IMR-90 (cell line): ENCODE results near the gene CCDC74A. TPM values are rescaled to one million over a fixed set of nuclear protein-coding genes. Genes with fewer than 3 reads are reported as not detected.
"Not testable (repeated sequence)": the region's sequence is repeated elsewhere in the genome, so short reads cannot be mapped to it uniquely, and the experiment has no call there.

Experiments used
- ATAC-seq: fragments of 200-7000 bp; cut with Tn5 transposase; 2 replicates; pipeline ENCODE4 v1.9.1; 2020; ENCODE audit warnings: low read depth, mild to moderate bottlenecking, moderate library complexity
- BruUV-seq: library from RNA; stranded (reverse); fragments of 400-500 nt; replicated peaks from 2 replicates; lab custom pipeline; 2021; lab: Mats Ljungman, UMichigan
- CTCF ChIA-PET: fragments of 300-600 bp; formaldehyde crosslinking; extraction: SDS; loops from one replicate; lab custom pipeline; 2021; ENCODE audit warnings: antibody characterized with exemption; lab: Yijun Ruan, JAX
- POLR2A ChIA-PET: fragments of 300-600 bp; sonication (Branson Sonifier 250); formaldehyde crosslinking; loops from one replicate; lab custom pipeline; 2022; ENCODE audit warnings: antibody characterized with exemption; ENCODE audit not compliant: unreplicated experiment; lab: Charles Lee
- DNase-seq: peaks from one replicate; pipeline ENCODE4 v3.0.0; 2013
- H2AFZ ChIP-seq: replicated peaks from 2 replicates; pipeline ENCODE3; 2013; ENCODE audit warnings: low read length, mild to moderate bottlenecking; ENCODE audit not compliant: poor library complexity
- H2AK5ac ChIP-seq: 2 replicates; pipeline ENCODE4 v1.6.1; 2013; ENCODE audit warnings: low read depth, low read length, inconsistent platforms
- H2AK9ac ChIP-seq: replicated peaks from 2 replicates; pipeline ENCODE3; 2013; ENCODE audit warnings: mild to moderate bottlenecking, low read depth, low read length, moderate library complexity; ENCODE audit not compliant: poor library complexity
- H2BK120ac ChIP-seq: 2 replicates; pipeline ENCODE4 v1.6.1; 2013; ENCODE audit warnings: low read depth, low read length, inconsistent platforms
- H2BK15ac ChIP-seq: 3 replicates; pipeline ENCODE4 v1.6.1; 2013; ENCODE audit warnings: low read depth, low read length, inconsistent platforms
- H2BK20ac ChIP-seq: 2 replicates; pipeline ENCODE4 v1.6.1; 2013; ENCODE audit warnings: low read depth, mild to moderate bottlenecking, inconsistent platforms, low read length, moderate library complexity
- H2BK5ac ChIP-seq: 2 replicates; pipeline ENCODE4 v1.6.1; 2013; ENCODE audit warnings: mild to moderate bottlenecking, low read depth, low read length, inconsistent platforms; ENCODE audit not compliant: poor library complexity, severe bottlenecking
- H3K14ac ChIP-seq: replicated peaks from 2 replicates; pipeline ENCODE4 v1.6.1; 2013; ENCODE audit warnings: low read depth, low read length, inconsistent platforms
- H3K18ac ChIP-seq: 2 replicates; pipeline ENCODE4 v1.6.1; 2013; ENCODE audit warnings: low read depth, low read length, control low read depth
- H3K23ac ChIP-seq: 2 replicates; pipeline ENCODE4 v1.6.1; 2013; ENCODE audit warnings: low read depth, low read length, inconsistent platforms
- H3K27ac ChIP-seq: 2 replicates; pipeline ENCODE4 v1.5.1; 2013; ENCODE audit warnings: mild to moderate bottlenecking, control low read depth, low read length; ENCODE audit not compliant: insufficient read depth
- H3K27me3 ChIP-seq: 2 replicates; pipeline ENCODE4 v1.6.1; 2013; ENCODE audit warnings: low read length; ENCODE audit not compliant: control insufficient read depth, insufficient read depth
- H3K36me3 ChIP-seq: 2 replicates; pipeline ENCODE4 v1.6.1; 2013; ENCODE audit warnings: low read length, mixed read lengths; ENCODE audit not compliant: control insufficient read depth, insufficient read depth
- H3K4ac ChIP-seq: 2 replicates; pipeline ENCODE4 v1.6.1; 2013; ENCODE audit warnings: low read depth, low read length, inconsistent platforms
- H3K4me1 ChIP-seq: 2 replicates; pipeline ENCODE4 v1.6.1; 2013; ENCODE audit warnings: low read length, mixed read lengths; ENCODE audit not compliant: control insufficient read depth, insufficient read depth
- H3K4me2 ChIP-seq: 2 replicates; pipeline ENCODE4 v1.6.1; 2013; ENCODE audit warnings: low read depth, mild to moderate bottlenecking, control low read depth, low read length, moderate library complexity
- H3K4me3 ChIP-seq: 2 replicates; pipeline ENCODE4 v1.5.1; 2013; ENCODE audit warnings: low read depth, mild to moderate bottlenecking, control low read depth, low read length, moderate library complexity; ENCODE audit not compliant: insufficient read depth
- H3K56ac ChIP-seq: 2 replicates; pipeline ENCODE4 v1.6.1; 2013; ENCODE audit warnings: low read length, inconsistent platforms; ENCODE audit not compliant: insufficient read depth; ENCODE audit errors: extremely low read depth
- H3K79me1 ChIP-seq, 2 experiments: 2 replicates each; pipeline ENCODE4 v1.6.1; 2013; ENCODE audit warnings: low read length in 2 of 2, inconsistent platforms in 1 of 2, low read depth in 1 of 2
- H3K9ac ChIP-seq: 2 replicates; pipeline ENCODE4 v1.6.1; 2013; ENCODE audit warnings: low read depth, low read length, control low read depth
- H3K9me1 ChIP-seq: 2 replicates; pipeline ENCODE4 v1.6.1; 2013; ENCODE audit warnings: low read length, inconsistent platforms; ENCODE audit not compliant: insufficient read depth
- H3K9me3 ChIP-seq: 2 replicates; pipeline ENCODE4 v1.6.1; 2013; ENCODE audit warnings: low read length; ENCODE audit not compliant: control insufficient read depth, insufficient read depth
- H4K20me1 ChIP-seq: 2 replicates; pipeline ENCODE4 v1.6.1; 2013; ENCODE audit warnings: low read length, inconsistent platforms; ENCODE audit not compliant: insufficient read depth
- H4K5ac ChIP-seq: 2 replicates; pipeline ENCODE4 v1.6.1; 2013; ENCODE audit warnings: mild to moderate bottlenecking, low read depth, low read length, control low read depth
- H4K8ac ChIP-seq, 2 experiments: 2 replicates each; pipeline ENCODE4 v1.6.1; 2013; ENCODE audit warnings: low read depth in 2 of 2, low read length in 2 of 2, control low read depth in 1 of 2, inconsistent platforms in 1 of 2
- H4K91ac ChIP-seq: 2 replicates; pipeline ENCODE4 v1.6.1; 2013; ENCODE audit warnings: low read depth, low read length, inconsistent platforms; ENCODE audit not compliant: insufficient read depth
- WGBS, 2 experiments: methylation state at CpG; one replicate each; pipeline versions ENCODE4 v1.1.5 to v1.1.7; 2013; ENCODE audit warnings: missing lambda C conversion rate in 2 of 2; ENCODE audit not compliant: insufficient read length in 1 of 2; ENCODE audit errors: extremely low coverage in 2 of 2; 5-methylcytosine and 5-hydroxymethylcytosine counted together
- dilution Hi-C: fragments of 300-500 bp; cut with HindIII; formaldehyde crosslinking; loops from one replicate; pipeline ENCODE4 v1.14.3; 2018; ENCODE audit warnings: low sequenced_read_pairs; ENCODE audit not compliant: unreplicated experiment
- in situ Hi-C: fragments of 300-500 bp; cut with MboI; formaldehyde crosslinking; loops from 3 replicates; pipeline ENCODE4 v1.14.3; 2019; ENCODE audit warnings: low sequenced_read_pairs, inconsistent platforms, mixed read lengths
- intact Hi-C: fragments of 100-400 bp; cut with micrococcal nuclease; formaldehyde crosslinking; loops from 2 replicates; pipeline ENCODE4 v1.10.0; 2022
- polyA plus RNA-seq, 3 experiments: library from polyadenylated mRNA; depleted of rRNA; stranded (reverse); fragments of >200 nt; gene quantifications; 2 replicates each; pipeline ENCODE4 v1.2.3, GENCODE V29; 2012; ENCODE audit warnings: low replicate concordance in 1 of 3
- total RNA-seq: library from RNA; depleted of rRNA; stranded (reverse); fragments of >200 nt; gene quantifications from 2 replicates; pipeline ENCODE4 v1.2.3, GENCODE V29; 2012

The CCDC74A gene
- total and polyA plus RNA-seq, 2 of the 4 experiments (the other 2 are of a cell fraction) = 3.8 to 11.9 TPM

GRCh38 chr2:131529864-131530445 is 2.3 kb downstream of the CCDC74A start:
- ATAC-seq, DNase-seq, in situ Hi-C loops, H3K4me3 ChIP-seq, H2AK5ac ChIP-seq, H3K23ac ChIP-seq, POLR2A ChIA-PET, H3K36me3 ChIP-seq, H4K8ac ChIP-seq, H2AK9ac ChIP-seq, CTCF ChIA-PET, H3K4ac ChIP-seq, H3K9me3 ChIP-seq, H2BK20ac ChIP-seq, H3K79me1 ChIP-seq, H3K9ac ChIP-seq, H3K9me1 ChIP-seq, H2BK120ac ChIP-seq, dilution Hi-C loops, H2BK15ac ChIP-seq, H4K20me1 ChIP-seq, H2BK5ac ChIP-seq, H3K27ac ChIP-seq, H3K4me1 ChIP-seq, H3K56ac ChIP-seq, intact Hi-C loops, H3K14ac ChIP-seq, H3K4me2 ChIP-seq, H2AFZ ChIP-seq, H4K5ac ChIP-seq, H3K27me3 ChIP-seq, H4K91ac ChIP-seq, H3K18ac ChIP-seq, BruUV-seq: not testable (repeated sequence)
- WGBS, 2 experiments = no CpG with 5 or more reads among the region's 5 CpGs

GRCh38 chr2:131530626-131531344 is 3.1 kb downstream of the CCDC74A start:
- H3K27ac ChIP-seq, H2AFZ ChIP-seq, H3K9me3 ChIP-seq, H2BK15ac ChIP-seq, H2BK20ac ChIP-seq, H3K4me2 ChIP-seq, H2BK120ac ChIP-seq, H4K8ac ChIP-seq, H4K5ac ChIP-seq, H3K56ac ChIP-seq, H2AK9ac ChIP-seq, H2AK5ac ChIP-seq, H3K4me1 ChIP-seq, BruUV-seq, H3K79me1 ChIP-seq, POLR2A ChIA-PET, H3K9me1 ChIP-seq, H2BK5ac ChIP-seq, intact Hi-C loops, dilution Hi-C loops, ATAC-seq, DNase-seq, H3K27me3 ChIP-seq, H3K4me3 ChIP-seq, in situ Hi-C loops, H3K4ac ChIP-seq, H3K14ac ChIP-seq, H3K9ac ChIP-seq, H4K91ac ChIP-seq, H3K18ac ChIP-seq, CTCF ChIA-PET, H4K20me1 ChIP-seq, H3K36me3 ChIP-seq, H3K23ac ChIP-seq: not testable (repeated sequence)
- 63% methylated on average over 2 of the region's 22 CpGs; no CpG with 5 or more reads in 1 of the 2 experiments for WGBS, 2 experiments
